GM18909 (cell line): Measurements from ENCODE around the gene SNAP47.

Experiments
- ATAC-seq: cut with Tn5 transposase; IDR thresholded peaks from one replicate; pipeline ENCODE4 v1.9.1; 2021; ENCODE audit warnings: mild to moderate bottlenecking; ENCODE audit not compliant: unreplicated experiment, poor library complexity

SNAP47 gene

GRCh38 chr1:227766653-227767277 is 31.5 kb downstream of the SNAP47 start:
- no peak for ATAC-seq

GRCh38 chr1:227767401-227768124 is 32.3 kb downstream of the SNAP47 start:
- ATAC-seq = no peak

GRCh38 chr1:227768125-227768439 is 32.8 kb downstream of the SNAP47 start:
- no peak for ATAC-seq

- no peak for ATAC-seq
These were observed 33.4 kb downstream of the SNAP47 start for GRCh38 chr1:227768640-227769039.

- no peak for ATAC-seq
These were observed 34.1 kb downstream of the SNAP47 start for GRCh38 chr1:227769047-227769935.

- no peak for ATAC-seq
These were observed 34.8 kb downstream of the SNAP47 start for GRCh38 chr1:227769936-227770494.

GRCh38 chr1:227770812-227771211 is 35.6 kb downstream of the SNAP47 start:
- no peak for ATAC-seq

- ATAC-seq = no peak
These were observed 36.1 kb downstream of the SNAP47 start for GRCh38 chr1:227771326-227771725.

GRCh38 chr1:227771771-227772170 is 36.5 kb downstream of the SNAP47 start:
- ATAC-seq = no peak

GRCh38 chr1:227773558-227773957 is 38.3 kb downstream of the SNAP47 start:
- ATAC-seq = no peak

- no peak for ATAC-seq
These were observed 39.0 kb downstream of the SNAP47 start for GRCh38 chr1:227774051-227774731.

- no peak for ATAC-seq
These were observed 39.8 kb downstream of the SNAP47 start for GRCh38 chr1:227774821-227775661.

- no peak for ATAC-seq
These were observed 40.6 kb downstream of the SNAP47 start for GRCh38 chr1:227775841-227776240.

GRCh38 chr1:227776331-227776771 is 41.1 kb downstream of the SNAP47 start:
- ATAC-seq = no peak

GRCh38 chr1:227777156-227777555 is 41.9 kb downstream of the SNAP47 start:
- no peak for ATAC-seq

- no peak for ATAC-seq
These were observed 42.4 kb downstream of the SNAP47 start for GRCh38 chr1:227777646-227778045.

- no peak for ATAC-seq
These were observed 43.2 kb downstream of the SNAP47 start for GRCh38 chr1:227778401-227778947.

GRCh38 chr1:227779021-227779441 is 43.8 kb downstream of the SNAP47 start:
- ATAC-seq = no peak

GRCh38 chr1:227779685-227780084 is 44.5 kb downstream of the SNAP47 start:
- no peak for ATAC-seq
